Cerebellar nuclear complex (tissue), 1 donor: ENCODE data around the gene PLEKHA6.

ENCODE experiments used
- DNase-seq, 2 experiments: peaks; one replicate each; lab custom pipeline; 2025; lab: John Stamatoyannopoulos, UW

PLEKHA6 gene

GRCh38 chr1:204213668-204214662 is 145.8 kb downstream of the PLEKHA6 start, which contains the start of gene GOLT1A:
TSS of gene GOLT1A (minus strand) at chr1:204213988. CDS start at chr1:204213906, 82 bp downstream.
- DNase-seq = no peak

GRCh38 chr1:204212715-204213114 is 147.0 kb downstream of the PLEKHA6 start:
- DNase-seq = no peak

GRCh38 chr1:204211046-204211445 is 148.7 kb downstream of the PLEKHA6 start:
- DNase-seq = no peak

- DNase-seq = no peak
Observed at GRCh38 chr1:204207136-204207616, 152.6 kb downstream of the PLEKHA6 start.

- no peak for DNase-seq
Observed at GRCh38 chr1:204206121-204206520, 153.6 kb downstream of the PLEKHA6 start.

GRCh38 chr1:204205486-204205885 is 154.2 kb downstream of the PLEKHA6 start:
- no peak for DNase-seq

- DNase-seq = no peak
Observed at GRCh38 chr1:204204944-204205343, 154.8 kb downstream of the PLEKHA6 start.

GRCh38 chr1:204203206-204203767 is 156.4 kb downstream of the PLEKHA6 start:
- DNase-seq = no peak

GRCh38 chr1:204202481-204202880 is 157.2 kb downstream of the PLEKHA6 start:
- no peak for DNase-seq

GRCh38 chr1:204201348-204202040 is 158.2 kb downstream of the PLEKHA6 start:
- no peak for DNase-seq

- DNase-seq = no peak
Observed at GRCh38 chr1:204199579-204199978, 160.2 kb downstream of the PLEKHA6 start.

- no peak for DNase-seq
Observed at GRCh38 chr1:204198348-204199340, 161.1 kb downstream of the PLEKHA6 start.

- DNase-seq = no peak
Observed at GRCh38 chr1:204197068-204197467, 162.7 kb downstream of the PLEKHA6 start.

GRCh38 chr1:204196068-204196795 is 163.5 kb downstream of the PLEKHA6 start, which contains the start of gene KISS1:
TSS of gene KISS1 (minus strand) at chr1:204196491. CDS start at chr1:204192876, 3,615 bp downstream.
- DNase-seq = no peak

GRCh38 chr1:204194771-204195170 is 165.0 kb downstream of the PLEKHA6 start:
- DNase-seq = no peak

GRCh38 chr1:204194080-204194479 is 165.6 kb downstream of the PLEKHA6 start:
- DNase-seq = no peak

- DNase-seq = no peak
Observed at GRCh38 chr1:204192589-204193352, 167.0 kb downstream of the PLEKHA6 start.

GRCh38 chr1:204192046-204192445 is 167.7 kb downstream of the PLEKHA6 start:
- no peak for DNase-seq

GRCh38 chr1:204191456-204191855 is 168.3 kb downstream of the PLEKHA6 start:
- no peak for DNase-seq
